Neural cell (in vitro differentiated cells): ENCODE results near the gene PDHB. TPM values are rescaled to one million over a fixed set of nuclear protein-coding genes. Genes with fewer than 3 reads are reported as not detected.

Experiments used
- H2AFZ ChIP-seq: fragments of 200-600, 300-800 bp; sonication (generic), shearing (Covaris generic); 2 replicates; pipeline ENCODE4 v1.6.0; 2014; ENCODE audit warnings: low read depth, mild to moderate bottlenecking, antibody characterized with exemption, low read length, moderate library complexity
- H3F3A ChIP-seq: fragments of 200-600 bp; shearing (Covaris generic); 2 replicates; pipeline ENCODE4 v1.6.1; 2016; ENCODE audit warnings: mild to moderate bottlenecking, moderate library complexity, mixed read lengths, antibody characterized with exemption, low read length; ENCODE audit not compliant: insufficient read depth, poor library complexity, severe bottlenecking
- H3K27ac ChIP-seq: fragments of 200-600, 300-800 bp; sonication (generic), shearing (Covaris generic); 2 replicates; pipeline ENCODE4 v1.5.1; 2014; ENCODE audit warnings: mild to moderate bottlenecking, low read length, moderate library complexity
- H3K27me3 ChIP-seq: fragments of 300-800, 200-600 bp; sonication (generic), shearing (Covaris generic); 2 replicates; pipeline ENCODE4 v1.6.0; 2014; ENCODE audit warnings: mild to moderate bottlenecking, low read depth, low read length, moderate library complexity; ENCODE audit not compliant: insufficient read depth
- H3K36me3 ChIP-seq: fragments of 300-800, 200-600 bp; sonication (generic), shearing (Covaris generic); 2 replicates; pipeline ENCODE4 v1.5.1; 2014; ENCODE audit warnings: mild to moderate bottlenecking, antibody characterized with exemption, low read length, moderate library complexity; ENCODE audit not compliant: insufficient read depth
- H3K4me2 ChIP-seq: fragments of 300-800, 200-600 bp; sonication (generic), shearing (Covaris generic); 2 replicates; pipeline ENCODE4 v1.6.0; 2014; ENCODE audit warnings: mild to moderate bottlenecking, low read length
- H3K4me3 ChIP-seq: fragments of 300-800, 200-600 bp; sonication (generic), shearing (Covaris generic); 2 replicates; pipeline ENCODE4 v1.5.1; 2014; ENCODE audit warnings: mild to moderate bottlenecking, low read length, moderate library complexity
- H3K79me2 ChIP-seq: fragments of 200-600 bp; shearing (Covaris generic); replicated peaks from 2 replicates; pipeline ENCODE4 v1.6.0; 2014; ENCODE audit warnings: mild to moderate bottlenecking, low read length, moderate library complexity; ENCODE audit not compliant: insufficient read depth
- H3K9ac ChIP-seq: fragments of 300-800, 200-600 bp; sonication (generic), shearing (Covaris generic); 2 replicates; pipeline ENCODE4 v1.6.1; 2016; ENCODE audit warnings: mild to moderate bottlenecking, low read length, mixed read lengths
- H3K9me2 ChIP-seq: fragments of 200-600 bp; shearing (Covaris generic); 2 replicates; pipeline ENCODE4 v1.6.1; 2016; ENCODE audit warnings: mild to moderate bottlenecking, low read length, mixed read lengths; ENCODE audit not compliant: insufficient read depth
- H3K9me3 ChIP-seq: fragments of 200-600, 300-800 bp; sonication (generic), shearing (Covaris generic); 2 replicates; pipeline ENCODE4 v1.6.1; 2016; ENCODE audit warnings: mild to moderate bottlenecking, mixed run types, low read length, moderate library complexity, mixed read lengths
- H4K20me1 ChIP-seq: fragments of 200-600 bp; shearing (Covaris generic); 2 replicates; pipeline ENCODE4 v1.6.1; 2016; ENCODE audit warnings: mild to moderate bottlenecking, mixed run types; ENCODE audit not compliant: insufficient read depth
- EP300 ChIP-seq: fragments of 450-650 bp; conservative IDR thresholded peaks from 2 replicates; pipeline ENCODE4 v1.6.1; 2014; ENCODE audit warnings: antibody characterized with exemption, mild to moderate bottlenecking, moderate library complexity; ENCODE audit not compliant: poor library complexity, severe bottlenecking
- EZH2 ChIP-seq: fragments of 200-600, 300-800 bp; shearing (Covaris generic), sonication (generic); IDR thresholded peaks from 2 replicates; pipeline ENCODE4 v1.6.1; 2014; ENCODE audit warnings: antibody characterized with exemption, low read length, borderline replicate concordance, mild to moderate bottlenecking; ENCODE audit not compliant: insufficient read depth, poor library complexity, severe bottlenecking
- MXI1 ChIP-seq: fragments of 450-650 bp; conservative IDR thresholded peaks from 2 replicates; pipeline ENCODE4 v1.6.1; 2014; ENCODE audit warnings: antibody characterized with exemption, mild to moderate bottlenecking; ENCODE audit not compliant: poor library complexity, severe bottlenecking
- POLR2AphosphoS5 ChIP-seq: IDR thresholded peaks from 2 replicates; pipeline ENCODE4 v1.6.1; 2012
- RAD21 ChIP-seq: fragments of 450-650 bp; conservative IDR thresholded peaks from 2 replicates; pipeline ENCODE4 v1.6.1; 2014; ENCODE audit warnings: antibody characterized with exemption, mild to moderate bottlenecking, moderate library complexity
- SMC3 ChIP-seq: fragments of 450-650 bp; conservative IDR thresholded peaks from 2 replicates; pipeline ENCODE4 v1.6.1; 2014; ENCODE audit warnings: antibody characterized with exemption, mild to moderate bottlenecking, moderate library complexity; ENCODE audit not compliant: poor library complexity
- TAF1 ChIP-seq: IDR thresholded peaks from 2 replicates; pipeline ENCODE4 v1.6.1; 2012; ENCODE audit warnings: low read depth
- polyA plus RNA-seq: library from polyadenylated mRNA; depleted of rRNA; stranded (reverse); fragments of >200 nt; gene quantifications from 2 replicates; pipeline ENCODE4 v1.2.3, GENCODE V29; 2014
- TF ChIP-seq, protein P1 (sequence below): IDR thresholded peaks from 2 replicates; pipeline ENCODE4 v1.6.1; 2012; ENCODE audit warnings: borderline replicate concordance
- TF ChIP-seq, protein P2 (sequence below): fragments of 450-650 bp; IDR thresholded peaks from 2 replicates; pipeline ENCODE4 v1.5.1; 2014; ENCODE audit warnings: antibody characterized with exemption, mild to moderate bottlenecking, moderate library complexity; ENCODE audit not compliant: poor library complexity, severe bottlenecking

The PDHB gene
- polyA plus RNA-seq, 1 donor from 2014 or later, result 154 TPM

DNA sequence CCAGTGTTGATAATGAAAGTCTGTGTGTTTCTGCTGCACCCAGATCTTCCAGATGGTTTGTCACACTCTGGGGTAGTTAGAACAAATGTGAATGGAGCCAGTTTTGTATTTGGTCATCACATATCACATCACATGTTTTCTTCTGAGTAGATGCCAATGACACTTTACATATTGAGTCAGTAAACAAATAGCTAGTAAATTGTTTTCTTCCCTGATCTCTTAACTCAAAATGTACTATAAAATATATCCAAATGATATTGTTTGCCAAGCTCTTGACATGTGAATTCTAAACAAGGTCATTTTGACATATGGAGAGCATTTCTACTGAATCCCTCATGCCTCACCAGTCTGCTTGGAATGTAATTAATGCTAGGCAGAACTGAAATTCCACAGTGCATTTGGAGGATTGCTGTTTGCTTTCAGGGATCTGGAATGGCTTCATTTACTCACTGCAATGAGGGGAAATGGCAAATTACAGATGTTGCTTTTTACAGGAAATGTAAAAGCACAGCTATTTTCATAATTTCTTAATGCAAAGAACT is 45.0 kb downstream of the PDHB start:
- Histone ChIP-seq H3K9me2 (no peaks in the 10 kb centered on the region), H3K79me2 (no peaks in the 10 kb centered on the region), H3F3A (no peaks in the 10 kb centered on the region), H3K36me3 (no peaks in the 10 kb centered on the region), H4K20me1 (no peaks in the 10 kb centered on the region), H3K9ac (no peak overlapping the region), H3K4me2 (no peak overlapping the region), H3K9me3 (no peaks in the 10 kb centered on the region), H3K27me3 (no peaks in the 10 kb centered on the region), H3K27ac (no peak overlapping the region), H2AFZ (no peak overlapping the region), H3K4me3 (no peak overlapping the region)
- TF ChIP-seq POLR2AphosphoS5, result no peak
- no peak for TF ChIP-seq EZH2

DNA sequence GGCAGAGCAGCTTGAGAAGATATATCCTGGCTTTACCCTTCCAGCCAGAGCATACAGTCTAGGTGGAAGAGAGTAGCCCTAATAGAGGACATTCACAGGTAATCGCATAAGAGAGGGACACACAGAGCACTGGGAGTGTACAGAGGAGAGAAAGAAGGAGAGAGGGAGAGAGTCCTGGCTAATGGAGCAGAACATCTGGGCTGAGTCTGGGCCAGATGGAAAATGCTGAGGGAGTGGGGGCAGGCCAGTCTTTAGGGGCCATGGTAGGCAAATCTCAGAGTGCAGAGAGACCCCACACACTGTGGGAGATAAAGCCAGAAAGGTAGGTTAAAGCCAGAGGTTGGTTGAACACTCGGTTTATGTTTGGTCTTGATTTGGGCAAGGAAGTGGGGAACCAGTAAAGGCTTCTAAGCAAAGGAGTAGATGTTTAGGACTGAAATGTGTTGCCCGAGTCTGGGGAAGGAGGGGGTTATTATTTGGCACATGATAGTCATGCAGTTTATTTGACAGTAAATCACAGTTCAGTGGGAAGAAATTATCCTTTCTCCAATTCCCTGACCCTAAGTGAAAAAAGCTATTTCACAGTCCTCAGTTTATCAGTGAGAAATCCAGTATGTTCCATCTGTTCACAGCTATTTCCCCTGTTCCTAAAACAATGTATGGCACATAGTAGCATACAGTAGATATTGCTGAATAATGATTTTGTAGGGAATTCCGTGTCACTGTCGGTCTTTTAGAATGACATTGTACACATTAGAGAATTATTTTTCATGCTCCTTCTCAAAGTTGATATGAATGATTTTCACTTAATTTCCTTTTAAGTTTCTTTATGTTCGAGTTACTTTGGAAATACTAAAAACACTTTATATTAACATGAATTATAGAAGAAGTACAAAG is 45.7 kb downstream of the PDHB start:
- no peaks in the 10 kb centered on the region for H4K20me1 ChIP-seq
- no peak overlapping the region for H2AFZ ChIP-seq
- no peaks in the 10 kb centered on the region for H3F3A ChIP-seq
- H3K9me2 ChIP-seq, result no peaks in the 10 kb centered on the region
- H3K4me2 ChIP-seq, result no peak overlapping the region
- H3K9ac ChIP-seq, result no peak overlapping the region
- no peaks in the 10 kb centered on the region for H3K9me3 ChIP-seq
- H3K4me3 ChIP-seq, result no peak overlapping the region
- no peaks in the 10 kb centered on the region for H3K27me3 ChIP-seq
- TF ChIP-seq RAD21 (no peak), EP300 (no peak), SMC3 (no peak), POLR2AphosphoS5 (no peak), TAF1 (no peak), EZH2 (no peak), MXI1 (no peak)
- TF ChIP-seq, protein P1, sequence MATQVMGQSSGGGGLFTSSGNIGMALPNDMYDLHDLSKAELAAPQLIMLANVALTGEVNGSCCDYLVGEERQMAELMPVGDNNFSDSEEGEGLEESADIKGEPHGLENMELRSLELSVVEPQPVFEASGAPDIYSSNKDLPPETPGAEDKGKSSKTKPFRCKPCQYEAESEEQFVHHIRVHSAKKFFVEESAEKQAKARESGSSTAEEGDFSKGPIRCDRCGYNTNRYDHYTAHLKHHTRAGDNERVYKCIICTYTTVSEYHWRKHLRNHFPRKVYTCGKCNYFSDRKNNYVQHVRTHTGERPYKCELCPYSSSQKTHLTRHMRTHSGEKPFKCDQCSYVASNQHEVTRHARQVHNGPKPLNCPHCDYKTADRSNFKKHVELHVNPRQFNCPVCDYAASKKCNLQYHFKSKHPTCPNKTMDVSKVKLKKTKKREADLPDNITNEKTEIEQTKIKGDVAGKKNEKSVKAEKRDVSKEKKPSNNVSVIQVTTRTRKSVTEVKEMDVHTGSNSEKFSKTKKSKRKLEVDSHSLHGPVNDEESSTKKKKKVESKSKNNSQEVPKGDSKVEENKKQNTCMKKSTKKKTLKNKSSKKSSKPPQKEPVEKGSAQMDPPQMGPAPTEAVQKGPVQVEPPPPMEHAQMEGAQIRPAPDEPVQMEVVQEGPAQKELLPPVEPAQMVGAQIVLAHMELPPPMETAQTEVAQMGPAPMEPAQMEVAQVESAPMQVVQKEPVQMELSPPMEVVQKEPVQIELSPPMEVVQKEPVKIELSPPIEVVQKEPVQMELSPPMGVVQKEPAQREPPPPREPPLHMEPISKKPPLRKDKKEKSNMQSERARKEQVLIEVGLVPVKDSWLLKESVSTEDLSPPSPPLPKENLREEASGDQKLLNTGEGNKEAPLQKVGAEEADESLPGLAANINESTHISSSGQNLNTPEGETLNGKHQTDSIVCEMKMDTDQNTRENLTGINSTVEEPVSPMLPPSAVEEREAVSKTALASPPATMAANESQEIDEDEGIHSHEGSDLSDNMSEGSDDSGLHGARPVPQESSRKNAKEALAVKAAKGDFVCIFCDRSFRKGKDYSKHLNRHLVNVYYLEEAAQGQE, result no peak
- TF ChIP-seq, protein P2, sequence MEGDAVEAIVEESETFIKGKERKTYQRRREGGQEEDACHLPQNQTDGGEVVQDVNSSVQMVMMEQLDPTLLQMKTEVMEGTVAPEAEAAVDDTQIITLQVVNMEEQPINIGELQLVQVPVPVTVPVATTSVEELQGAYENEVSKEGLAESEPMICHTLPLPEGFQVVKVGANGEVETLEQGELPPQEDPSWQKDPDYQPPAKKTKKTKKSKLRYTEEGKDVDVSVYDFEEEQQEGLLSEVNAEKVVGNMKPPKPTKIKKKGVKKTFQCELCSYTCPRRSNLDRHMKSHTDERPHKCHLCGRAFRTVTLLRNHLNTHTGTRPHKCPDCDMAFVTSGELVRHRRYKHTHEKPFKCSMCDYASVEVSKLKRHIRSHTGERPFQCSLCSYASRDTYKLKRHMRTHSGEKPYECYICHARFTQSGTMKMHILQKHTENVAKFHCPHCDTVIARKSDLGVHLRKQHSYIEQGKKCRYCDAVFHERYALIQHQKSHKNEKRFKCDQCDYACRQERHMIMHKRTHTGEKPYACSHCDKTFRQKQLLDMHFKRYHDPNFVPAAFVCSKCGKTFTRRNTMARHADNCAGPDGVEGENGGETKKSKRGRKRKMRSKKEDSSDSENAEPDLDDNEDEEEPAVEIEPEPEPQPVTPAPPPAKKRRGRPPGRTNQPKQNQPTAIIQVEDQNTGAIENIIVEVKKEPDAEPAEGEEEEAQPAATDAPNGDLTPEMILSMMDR, result no peak
- H3K27ac ChIP-seq, result no peak overlapping the region
- H3K36me3 ChIP-seq, result no peaks in the 10 kb centered on the region
- H3K79me2 ChIP-seq, result no peaks in the 10 kb centered on the region
